Keratinocyte (primary cell): ENCODE data around the gene DNAJB2.

Experiments used
- EZH2 ChIP-seq: IDR thresholded peaks from one replicate; pipeline ENCODE4 v1.6.1; 2012; ENCODE audit warnings: inconsistent platforms, mild to moderate bottlenecking, low read length, moderate library complexity
- TF ChIP-seq, protein P1 (sequence below), 3 experiments: IDR thresholded peaks in 1 of 3; conservative IDR thresholded peaks in 1 of 3; optimal IDR thresholded peaks in 1 of 3; 2 replicates in 2 of 3; 3 replicates in 1 of 3; pipeline versions ENCODE3 to v1.5.1; 2011; ENCODE audit warnings: low read length in 3 of 3, mild to moderate bottlenecking in 3 of 3, moderate library complexity in 2 of 3, control low read depth in 1 of 3, inconsistent platforms in 1 of 3; ENCODE audit not compliant: insufficient read depth in 2 of 3; ENCODE audit errors: extremely low read depth in 1 of 3

DNA sequence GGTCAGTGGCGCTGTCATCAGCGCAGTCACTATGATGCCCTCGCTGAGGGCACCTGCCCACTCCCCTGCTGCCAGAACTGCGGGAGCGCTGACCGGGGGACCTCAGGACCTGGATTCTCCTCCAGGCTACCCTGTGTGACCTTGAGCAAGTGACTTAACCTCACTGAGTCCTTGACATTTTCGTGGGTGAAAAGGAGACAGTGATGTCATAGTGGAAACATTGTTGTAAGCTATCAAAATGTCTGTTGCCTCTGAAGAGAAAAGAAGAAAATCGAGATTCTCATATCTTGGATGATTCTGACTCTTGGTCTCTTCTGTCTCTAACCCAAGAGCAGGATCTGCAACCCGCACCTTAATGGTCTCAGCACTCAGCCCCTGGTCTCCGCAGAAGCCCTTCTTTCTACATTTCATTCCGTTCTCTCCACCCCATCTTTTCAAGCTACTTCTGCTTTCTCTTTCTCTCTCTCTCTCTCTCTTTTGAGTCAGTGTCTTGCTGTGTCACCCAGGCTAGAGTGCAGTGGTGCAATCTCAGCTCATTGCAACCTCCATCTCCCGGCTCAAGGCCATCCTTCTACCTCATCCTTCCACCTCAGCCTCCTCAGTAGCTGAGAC lies 24.5 kb upstream of the DNAJB2 start:
- TF ChIP-seq, protein P1, sequence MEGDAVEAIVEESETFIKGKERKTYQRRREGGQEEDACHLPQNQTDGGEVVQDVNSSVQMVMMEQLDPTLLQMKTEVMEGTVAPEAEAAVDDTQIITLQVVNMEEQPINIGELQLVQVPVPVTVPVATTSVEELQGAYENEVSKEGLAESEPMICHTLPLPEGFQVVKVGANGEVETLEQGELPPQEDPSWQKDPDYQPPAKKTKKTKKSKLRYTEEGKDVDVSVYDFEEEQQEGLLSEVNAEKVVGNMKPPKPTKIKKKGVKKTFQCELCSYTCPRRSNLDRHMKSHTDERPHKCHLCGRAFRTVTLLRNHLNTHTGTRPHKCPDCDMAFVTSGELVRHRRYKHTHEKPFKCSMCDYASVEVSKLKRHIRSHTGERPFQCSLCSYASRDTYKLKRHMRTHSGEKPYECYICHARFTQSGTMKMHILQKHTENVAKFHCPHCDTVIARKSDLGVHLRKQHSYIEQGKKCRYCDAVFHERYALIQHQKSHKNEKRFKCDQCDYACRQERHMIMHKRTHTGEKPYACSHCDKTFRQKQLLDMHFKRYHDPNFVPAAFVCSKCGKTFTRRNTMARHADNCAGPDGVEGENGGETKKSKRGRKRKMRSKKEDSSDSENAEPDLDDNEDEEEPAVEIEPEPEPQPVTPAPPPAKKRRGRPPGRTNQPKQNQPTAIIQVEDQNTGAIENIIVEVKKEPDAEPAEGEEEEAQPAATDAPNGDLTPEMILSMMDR (optimal IDR thresholded peaks at IDR 0.05 in 1 of 3, IDR thresholded peaks at IDR 0.05 in 1 of 3, conservative IDR thresholded peaks at IDR 0.05 in 1 of 3; ENCODE audit: extremely low read depth in 1 of 3, insufficient read depth in 2 of 3, low read length in 3 of 3) = no peak
- no peak for TF ChIP-seq EZH2
